ENCODE results near the gene DOC2B.
"Not testable (repeated sequence)": the region's sequence is repeated elsewhere in the genome, so short reads cannot be mapped to it uniquely, and the experiment has no call there.

DOC2B gene

DNA sequence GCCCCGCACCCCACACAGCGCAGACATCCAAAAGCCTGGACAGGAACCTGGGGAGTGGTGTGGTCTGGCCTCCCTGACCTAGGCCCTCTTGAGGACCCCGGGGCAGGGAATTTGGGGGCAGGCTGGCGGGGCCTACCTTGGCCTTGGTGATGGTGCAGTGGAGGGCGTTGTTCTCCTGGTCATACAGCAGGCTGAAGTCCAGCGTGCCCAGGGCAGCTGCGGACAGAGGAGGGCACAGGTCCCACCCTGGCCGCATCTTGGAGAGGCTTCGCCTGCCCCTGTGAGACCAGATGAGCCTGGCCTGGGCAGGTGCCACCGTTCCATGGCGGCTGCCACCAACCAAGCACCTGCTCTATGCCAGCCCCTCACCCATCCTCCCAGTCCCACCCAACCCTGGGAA is 9.0 kb downstream of the DOC2B start:
- no peaks in the 10 kb centered on the region for H3K79me2 ChIP-seq
- no peaks in the 10 kb centered on the region for H3K27me3 ChIP-seq (ENCODE audit: control insufficient read depth, insufficient read depth, low read length)
- H3K27ac ChIP-seq, result no peak overlapping the region
- H3K36me3 ChIP-seq (ENCODE audit: control insufficient read depth, insufficient read depth, low read length), result no peaks in the 10 kb centered on the region
- no peaks in the 10 kb centered on the region for H3K9me3 ChIP-seq (ENCODE audit: control insufficient read depth, low read length)
- TF ChIP-seq, protein P1, sequence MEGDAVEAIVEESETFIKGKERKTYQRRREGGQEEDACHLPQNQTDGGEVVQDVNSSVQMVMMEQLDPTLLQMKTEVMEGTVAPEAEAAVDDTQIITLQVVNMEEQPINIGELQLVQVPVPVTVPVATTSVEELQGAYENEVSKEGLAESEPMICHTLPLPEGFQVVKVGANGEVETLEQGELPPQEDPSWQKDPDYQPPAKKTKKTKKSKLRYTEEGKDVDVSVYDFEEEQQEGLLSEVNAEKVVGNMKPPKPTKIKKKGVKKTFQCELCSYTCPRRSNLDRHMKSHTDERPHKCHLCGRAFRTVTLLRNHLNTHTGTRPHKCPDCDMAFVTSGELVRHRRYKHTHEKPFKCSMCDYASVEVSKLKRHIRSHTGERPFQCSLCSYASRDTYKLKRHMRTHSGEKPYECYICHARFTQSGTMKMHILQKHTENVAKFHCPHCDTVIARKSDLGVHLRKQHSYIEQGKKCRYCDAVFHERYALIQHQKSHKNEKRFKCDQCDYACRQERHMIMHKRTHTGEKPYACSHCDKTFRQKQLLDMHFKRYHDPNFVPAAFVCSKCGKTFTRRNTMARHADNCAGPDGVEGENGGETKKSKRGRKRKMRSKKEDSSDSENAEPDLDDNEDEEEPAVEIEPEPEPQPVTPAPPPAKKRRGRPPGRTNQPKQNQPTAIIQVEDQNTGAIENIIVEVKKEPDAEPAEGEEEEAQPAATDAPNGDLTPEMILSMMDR (IDR thresholded peaks at IDR 0.05), result no peak
- H2AFZ ChIP-seq, result no peak overlapping the region
- H3K9ac ChIP-seq, result no peak overlapping the region
- no peak overlapping the region for H3K4me2 ChIP-seq (ENCODE audit: low read length)
- no peak overlapping the region for H3K4me3 ChIP-seq (ENCODE audit: low read depth, low read length)
- H3K4me1 ChIP-seq, result no peaks in the 10 kb centered on the region

DNA sequence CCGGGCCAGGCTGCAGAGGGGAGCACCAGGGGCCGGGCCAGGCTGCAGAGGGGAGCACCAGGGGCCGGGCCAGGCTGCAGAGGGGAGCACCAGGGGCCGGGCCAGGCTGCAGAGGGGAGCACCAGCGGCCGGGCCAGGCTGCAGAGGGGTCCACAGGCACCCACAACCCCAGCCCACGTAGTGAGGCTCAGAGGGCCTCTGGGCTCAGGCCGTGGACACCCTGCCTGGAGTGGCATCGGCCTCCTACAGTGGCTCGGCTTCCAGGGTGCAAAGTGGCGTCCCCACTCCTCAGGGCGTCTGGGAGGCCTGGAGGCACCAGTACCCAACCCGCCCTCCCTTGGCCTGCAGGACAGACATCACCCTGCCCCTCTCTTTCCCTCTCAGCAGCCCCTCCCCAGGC is 9.6 kb downstream of the DOC2B start:
- H3K4me2 ChIP-seq (ENCODE audit: low read length), result no peak overlapping the region
- H3K9me3 ChIP-seq (ENCODE audit: control insufficient read depth, low read length), result no peaks in the 10 kb centered on the region
- no peaks in the 10 kb centered on the region for H3K36me3 ChIP-seq (ENCODE audit: control insufficient read depth, insufficient read depth, low read length)
- no peaks in the 10 kb centered on the region for H3K27me3 ChIP-seq (ENCODE audit: control insufficient read depth, insufficient read depth, low read length)
- H3K4me3 ChIP-seq (ENCODE audit: low read depth, low read length), result no peak overlapping the region
- H3K9ac ChIP-seq, result no peak overlapping the region
- TF ChIP-seq, protein P1 (IDR thresholded peaks at IDR 0.05), result no peak
- H3K4me1 ChIP-seq, result no peaks in the 10 kb centered on the region
- H2AFZ ChIP-seq, result no peak overlapping the region
- no peaks in the 10 kb centered on the region for H3K79me2 ChIP-seq
- no peak overlapping the region for H3K27ac ChIP-seq

DNA sequence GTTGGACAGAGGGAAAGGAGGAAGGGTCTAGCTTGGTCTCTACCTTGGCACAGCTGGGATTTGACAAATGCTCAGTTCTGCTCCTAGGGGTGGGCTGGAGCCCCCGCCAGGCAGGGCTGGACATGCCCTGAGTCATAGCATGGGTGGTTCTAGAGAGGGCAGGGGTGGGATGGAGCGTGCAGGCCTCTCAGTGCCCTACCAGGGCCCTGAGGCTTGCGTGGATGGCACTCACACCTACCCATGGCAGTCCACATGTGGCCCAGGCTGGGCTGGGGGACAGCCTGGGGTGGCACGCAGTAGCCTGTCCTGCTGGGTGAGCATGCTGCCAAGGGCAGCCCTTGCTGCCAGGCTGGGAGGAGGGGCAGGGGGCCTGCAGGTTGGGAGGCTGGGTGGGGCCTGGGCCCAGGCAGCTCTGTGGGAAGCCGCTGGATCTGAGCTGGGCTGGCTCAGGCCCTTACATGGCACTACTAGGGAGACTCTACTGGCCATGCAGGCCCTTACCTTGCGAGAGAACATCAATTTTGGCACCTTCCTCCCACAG is 11.2 kb downstream of the DOC2B start:
- no peak overlapping the region for H3K27ac ChIP-seq
- no peaks in the 10 kb centered on the region for H3K4me1 ChIP-seq
- H3K9ac ChIP-seq, result no peak overlapping the region
- H3K9me3 ChIP-seq (ENCODE audit: control insufficient read depth, low read length), result no peaks in the 10 kb centered on the region
- no peaks in the 10 kb centered on the region for H3K79me2 ChIP-seq
- no peak overlapping the region for H3K4me3 ChIP-seq (ENCODE audit: low read depth, low read length)
- no peaks in the 10 kb centered on the region for H3K27me3 ChIP-seq (ENCODE audit: control insufficient read depth, insufficient read depth, low read length)
- TF ChIP-seq, protein P1 (IDR thresholded peaks at IDR 0.05), result no peak
- H2AFZ ChIP-seq, result no peak overlapping the region
- no peaks in the 10 kb centered on the region for H3K36me3 ChIP-seq (ENCODE audit: control insufficient read depth, insufficient read depth, low read length)
- no peak overlapping the region for H3K4me2 ChIP-seq (ENCODE audit: low read length)

DNA sequence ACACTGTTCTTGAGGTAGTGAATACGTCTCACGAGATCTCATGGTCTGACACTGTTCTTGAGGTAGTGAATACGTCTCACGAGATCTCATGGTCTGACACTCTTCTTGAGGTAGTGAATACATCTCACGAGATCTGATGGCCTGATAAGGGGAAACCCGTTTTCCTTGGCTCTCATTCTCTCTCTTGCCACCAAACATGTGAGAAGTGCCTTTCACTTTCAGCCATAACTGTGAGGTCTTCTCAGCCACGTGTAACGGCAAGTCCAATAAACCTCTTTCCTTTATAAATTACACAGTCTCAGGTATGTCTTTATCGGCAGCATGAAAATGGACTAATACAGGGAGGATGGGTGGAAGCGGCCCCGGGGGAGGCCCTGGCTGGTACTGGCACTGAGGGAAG is 12.8 kb downstream of the DOC2B start:
- not testable (repeated sequence) for H3K27me3 ChIP-seq (ENCODE audit: control insufficient read depth, insufficient read depth, low read length); H2AFZ ChIP-seq; H3K79me2 ChIP-seq; H3K36me3 ChIP-seq (ENCODE audit: control insufficient read depth, insufficient read depth, low read length); H3K27ac ChIP-seq; H3K4me3 ChIP-seq (ENCODE audit: low read depth, low read length); H3K9me3 ChIP-seq (ENCODE audit: control insufficient read depth, low read length); H3K4me2 ChIP-seq (ENCODE audit: low read length); H3K9ac ChIP-seq; H3K4me1 ChIP-seq

DNA sequence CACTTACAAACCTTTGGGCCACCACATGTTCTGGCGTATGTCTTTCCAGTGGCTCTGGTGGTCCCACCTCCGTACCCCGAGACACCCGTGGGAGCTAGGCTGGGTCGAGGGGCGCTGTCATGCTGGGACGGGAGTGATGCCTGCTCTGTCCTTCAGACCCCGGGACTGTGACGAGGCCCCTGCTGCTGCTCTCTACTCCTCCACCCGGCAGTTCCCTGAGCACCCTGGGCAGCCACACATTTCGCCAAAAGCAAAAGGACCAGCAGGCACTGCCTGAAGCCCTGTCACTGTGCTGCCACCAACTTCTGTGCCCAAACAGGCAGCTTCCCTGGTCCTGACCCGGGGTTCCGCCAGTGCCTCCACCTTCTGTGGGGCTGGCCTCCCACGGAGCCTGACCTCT is 15.5 kb downstream of the DOC2B start:
- no peaks in the 10 kb centered on the region for H3K36me3 ChIP-seq (ENCODE audit: control insufficient read depth, insufficient read depth, low read length)
- H3K4me3 ChIP-seq (ENCODE audit: low read depth, low read length), result no peak overlapping the region
- H3K9me3 ChIP-seq (ENCODE audit: control insufficient read depth, low read length), result no peaks in the 10 kb centered on the region
- no peaks in the 10 kb centered on the region for H3K4me1 ChIP-seq
- H2AFZ ChIP-seq, result no peak overlapping the region
- H3K4me2 ChIP-seq (ENCODE audit: low read length), result no peak overlapping the region
- no peak overlapping the region for H3K27ac ChIP-seq
- TF ChIP-seq, protein P1 (IDR thresholded peaks at IDR 0.05), result no peak
- H3K9ac ChIP-seq, result no peak overlapping the region
- no peaks in the 10 kb centered on the region for H3K27me3 ChIP-seq (ENCODE audit: control insufficient read depth, insufficient read depth, low read length)
- H3K79me2 ChIP-seq, result no peaks in the 10 kb centered on the region

Measured in parathyroid adenoma (tissue), 2 donors.